NCI-H69 (cell line): ENCODE results near the gene ZNF792.
"Not testable (repeated sequence)": the region's sequence is repeated elsewhere in the genome, so short reads cannot be mapped to it uniquely, and the experiment has no call there.

ENCODE experiments used
- DNase-seq: peaks from one replicate; lab custom pipeline; 2025; lab: John Stamatoyannopoulos, UW

Gene ZNF792

GRCh38 chr19:34970185-34970780 is 6.3 kb upstream of the ZNF792 start:
- DNase-seq = not testable (repeated sequence)

- no peak for DNase-seq
Measured at GRCh38 chr19:34969721-34970120, 5.7 kb upstream of the ZNF792 start.

- DNase-seq = no peak
Measured at GRCh38 chr19:34967551-34967950, 3.5 kb upstream of the ZNF792 start.

GRCh38 chr19:34965505-34965904 is 1.5 kb upstream of the ZNF792 start:
- DNase-seq = not testable (repeated sequence)

DNA sequence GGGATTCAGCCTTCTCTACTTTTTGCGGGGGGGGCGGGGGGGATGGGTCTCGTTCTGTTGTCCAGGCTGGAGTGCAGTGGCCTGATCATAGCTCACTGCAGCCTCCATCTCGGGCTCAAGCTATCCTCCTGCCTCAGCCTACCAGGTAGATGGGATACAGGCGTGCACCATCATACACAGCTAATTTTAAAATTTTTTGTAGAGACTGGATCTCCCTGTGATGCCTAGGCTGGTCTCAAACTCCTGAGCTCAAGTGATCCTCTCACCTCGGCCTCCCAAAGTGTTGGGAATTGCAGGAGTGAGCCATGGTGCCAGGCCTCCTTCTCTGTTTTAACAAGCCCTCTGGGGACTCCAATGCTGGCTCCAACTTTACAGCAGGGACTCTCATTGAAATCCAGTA is 569 bp upstream of the ZNF792 start:
- DNase-seq = no peak

DNA sequence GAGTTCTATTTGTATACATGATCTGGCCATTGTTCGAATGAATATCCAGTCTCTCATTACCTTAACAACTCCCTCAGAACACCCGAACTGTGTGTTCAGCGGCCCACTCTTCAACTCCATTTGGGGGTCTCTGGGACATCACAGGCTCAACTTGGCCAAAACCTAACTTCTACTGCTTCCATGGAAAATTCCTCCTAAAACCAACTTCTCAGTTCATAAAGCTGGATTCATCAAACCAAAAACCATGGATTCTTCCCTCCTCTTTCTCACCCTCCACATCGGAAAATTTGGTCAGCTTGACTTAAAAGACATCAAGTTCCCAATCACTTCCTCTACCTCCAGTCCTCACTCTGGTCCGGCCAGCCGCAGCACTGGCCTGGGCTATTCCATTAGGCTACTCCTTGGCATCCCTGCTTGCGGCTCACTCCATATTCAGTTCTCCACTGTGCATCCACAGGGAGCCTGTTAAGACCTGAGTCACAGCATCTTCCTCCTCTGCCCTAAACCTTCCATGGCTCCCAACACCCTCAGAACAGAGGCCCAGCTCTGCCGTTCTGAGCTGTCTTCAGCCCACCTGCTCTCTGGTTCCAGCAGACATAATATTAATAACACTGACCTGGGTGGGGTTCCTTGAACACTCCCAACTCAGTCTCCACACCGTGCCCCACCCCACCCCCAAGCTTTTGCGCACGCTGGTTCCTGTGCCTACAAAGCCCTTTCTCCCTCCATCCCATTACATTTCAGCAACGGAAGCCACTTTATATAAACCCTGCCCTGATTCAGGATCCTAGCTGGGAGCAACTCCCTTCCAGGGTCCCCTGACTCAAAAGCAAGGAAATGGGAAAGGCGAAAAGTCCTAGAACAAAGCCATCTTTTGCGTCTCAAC is 1.1 kb downstream of the ZNF792 start:
- no peak for DNase-seq

- DNase-seq = peak; percentile 25
Measured at GRCh38 chr19:34961775-34962686, 2.0 kb downstream of the ZNF792 start.

GRCh38 chr19:34960940-34961679 is 2.9 kb downstream of the ZNF792 start:
- no peak for DNase-seq

DNA sequence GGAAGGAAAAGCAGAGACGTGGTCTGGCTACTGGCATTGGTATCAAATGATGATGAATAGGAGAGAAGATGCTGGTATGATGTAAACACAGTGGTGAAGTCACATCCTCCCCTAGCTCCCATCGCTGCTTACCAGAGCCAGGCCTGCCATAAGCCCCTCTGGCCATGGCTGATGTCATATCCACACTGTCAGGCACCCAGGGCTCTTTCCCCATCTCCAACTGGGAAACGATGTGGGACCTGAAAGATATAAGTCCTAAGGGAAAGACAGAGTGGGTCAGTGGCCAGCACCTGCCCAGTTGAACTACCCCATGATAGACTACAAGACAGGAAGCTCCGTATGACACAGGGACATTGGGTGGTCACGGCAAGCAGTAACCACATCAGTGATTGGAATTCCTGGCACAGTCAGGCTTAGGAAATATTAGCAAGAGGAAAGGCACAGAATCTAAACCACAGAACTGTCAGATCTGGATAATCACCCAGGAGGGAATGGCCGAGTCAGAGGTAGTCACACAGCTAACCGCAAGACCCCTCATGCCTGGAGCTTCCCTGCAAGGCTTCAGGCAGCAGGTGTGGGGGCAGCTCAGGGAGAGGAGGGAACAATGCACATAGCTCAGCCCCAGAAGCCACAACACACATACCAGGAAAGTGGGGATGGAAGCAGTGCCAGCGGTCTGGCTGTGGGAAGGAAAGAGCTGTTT is 3.8 kb downstream of the ZNF792 start:
- no peak for DNase-seq

GRCh38 chr19:34959021-34959420 is 5.0 kb downstream of the ZNF792 start:
- no peak for DNase-seq

GRCh38 chr19:34957830-34958751 is 5.9 kb downstream of the ZNF792 start:
- no peak for DNase-seq

GRCh38 chr19:34953092-34953491 is 10.9 kb downstream of the ZNF792 start:
- no peak for DNase-seq

GRCh38 chr19:34943861-34944573 is 20.0 kb downstream of the ZNF792 start:
- DNase-seq = no peak

- no peak for DNase-seq
Measured at GRCh38 chr19:34938886-34939285, 25.1 kb downstream of the ZNF792 start.

DNA sequence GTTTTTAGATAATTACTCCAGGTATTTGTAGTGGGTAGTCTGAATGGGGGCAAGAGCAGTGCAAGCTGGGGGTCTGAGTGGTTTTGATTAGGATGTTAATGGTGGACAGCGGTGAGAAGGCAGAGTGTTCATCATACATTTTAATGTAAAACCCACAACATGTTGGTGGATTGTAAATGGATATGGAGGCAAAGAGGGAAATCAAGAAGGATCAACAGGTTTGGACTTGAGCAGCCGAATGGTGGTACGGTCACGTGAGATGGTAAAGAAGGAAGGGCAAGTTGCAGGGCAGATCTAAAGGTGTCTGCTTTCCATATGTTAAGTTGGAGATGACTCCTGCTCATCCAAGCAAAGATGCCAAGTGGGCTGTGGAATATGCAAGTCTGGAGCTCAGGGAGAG is 27.8 kb downstream of the ZNF792 start:
- DNase-seq = no peak

GRCh38 chr19:34932494-34932893 is 31.5 kb downstream of the ZNF792 start:
- no peak for DNase-seq

GRCh38 chr19:34926685-34927375 is 37.2 kb downstream of the ZNF792 start, which contains the start of gene ZNF30:
Gene ZNF30, plus strand, starts transcription at chr19:34926903. Its CDS starts 3,045 bp downstream, at chr19:34929948.
- DNase-seq = peak; percentile 96

DNA sequence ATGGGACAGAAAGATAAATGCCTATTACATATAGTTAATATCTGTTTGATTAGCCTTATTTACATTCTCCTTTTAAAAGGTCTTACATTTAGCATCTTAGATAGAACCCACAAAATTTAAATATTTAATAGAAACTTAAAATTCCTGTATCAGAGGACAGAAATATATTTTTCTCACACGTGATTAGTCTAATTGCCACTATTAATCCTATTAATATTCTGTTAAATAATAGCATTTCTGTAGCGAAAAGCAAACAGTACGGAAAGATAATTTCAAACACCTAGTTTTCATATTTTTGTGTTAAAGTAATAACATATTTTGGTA is 37.7 kb downstream of the ZNF792 start:
- DNase-seq = no peak
